Activated gamma-delta T cell treated with Interleukin-2 at 50 U/mL for 16 hours (primary cell): ENCODE data around the gene TTLL11.

ENCODE experiments used
- DNase-seq: peaks from one replicate; pipeline ENCODE4 v3.0.0-alpha.2; 2020

Gene TTLL11

DNA sequence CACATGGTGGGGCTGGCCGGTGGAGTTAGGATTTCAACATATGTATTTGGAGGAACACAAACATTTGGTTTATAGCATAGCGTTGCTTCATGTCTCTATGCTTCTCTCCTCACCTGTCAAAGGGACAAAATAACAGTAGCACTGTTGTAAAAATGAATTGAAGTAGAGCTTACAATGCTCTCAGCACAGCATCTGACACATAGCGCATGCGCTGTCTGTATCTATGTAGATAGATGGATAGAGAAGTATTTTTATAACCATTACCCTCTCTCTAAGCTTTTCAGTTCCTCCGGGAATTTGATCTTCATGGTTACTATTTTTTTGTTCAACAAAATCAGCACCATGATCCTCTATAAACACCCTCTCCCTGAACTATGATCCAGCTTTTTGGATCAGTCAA is 166.0 kb downstream of the TTLL11 start:
- DNase-seq = no peak

- DNase-seq = no peak
Measured at GRCh38 chr9:121926351-121926801, 166.7 kb downstream of the TTLL11 start.

GRCh38 chr9:121925935-121926334 is 167.2 kb downstream of the TTLL11 start:
- DNase-seq = no peak

DNA sequence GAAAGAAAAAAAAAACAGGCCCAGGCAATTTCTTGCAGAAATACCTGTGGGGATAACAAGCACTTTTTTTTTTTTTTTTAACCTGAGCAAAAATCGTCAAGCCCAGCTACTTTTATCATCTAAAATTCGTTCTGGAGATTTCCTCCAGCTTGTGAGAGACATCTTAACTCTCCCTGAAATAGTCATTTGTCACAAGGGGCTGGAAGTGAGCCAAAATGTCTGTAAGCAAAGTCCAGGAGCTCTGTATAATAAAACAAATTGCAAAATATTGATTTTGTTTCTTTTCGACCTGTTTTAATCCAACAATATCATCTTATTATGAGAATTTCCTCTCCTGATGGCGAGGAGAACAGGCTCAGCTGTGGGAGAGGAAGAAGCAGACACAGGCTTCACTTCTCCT is 168.4 kb downstream of the TTLL11 start:
- DNase-seq = no peak

DNA sequence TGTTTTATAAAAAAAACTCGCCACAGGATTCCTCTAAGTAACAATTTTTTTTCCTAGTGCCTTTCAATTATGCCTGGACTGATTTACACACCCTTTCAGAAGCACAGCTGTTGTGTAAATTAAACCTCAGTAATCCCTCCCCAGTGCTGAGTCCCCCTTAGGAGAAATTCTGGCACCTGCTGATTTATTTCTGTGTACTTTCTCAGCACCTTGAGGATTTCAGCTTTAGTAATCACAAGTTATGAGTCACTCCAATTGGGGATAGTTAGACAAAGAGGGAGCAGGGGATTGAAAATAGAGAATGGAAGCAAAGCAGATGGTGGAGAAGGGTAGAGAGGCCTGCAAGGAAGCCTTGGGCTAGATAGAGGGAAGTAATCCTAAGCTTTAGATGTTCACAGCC is 171.7 kb downstream of the TTLL11 start:
- no peak for DNase-seq

GRCh38 chr9:121917375-121918335 is 175.5 kb downstream of the TTLL11 start:
- DNase-seq = no peak

DNA sequence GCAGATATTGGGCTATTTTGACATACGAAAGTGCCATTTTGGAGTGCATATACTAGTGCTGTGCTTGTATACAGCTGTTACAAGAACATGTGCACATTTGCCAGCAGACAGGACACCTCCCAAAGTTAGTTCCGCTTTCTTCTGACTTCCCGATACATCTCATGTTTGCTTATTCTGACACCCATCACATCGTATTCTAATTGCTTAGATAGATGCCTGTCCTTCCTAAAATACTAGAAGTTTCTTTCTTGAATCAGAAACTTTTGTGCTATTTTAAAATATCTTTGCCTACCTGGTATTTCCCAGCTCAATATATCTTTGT is 177.8 kb downstream of the TTLL11 start:
- DNase-seq = no peak

DNA sequence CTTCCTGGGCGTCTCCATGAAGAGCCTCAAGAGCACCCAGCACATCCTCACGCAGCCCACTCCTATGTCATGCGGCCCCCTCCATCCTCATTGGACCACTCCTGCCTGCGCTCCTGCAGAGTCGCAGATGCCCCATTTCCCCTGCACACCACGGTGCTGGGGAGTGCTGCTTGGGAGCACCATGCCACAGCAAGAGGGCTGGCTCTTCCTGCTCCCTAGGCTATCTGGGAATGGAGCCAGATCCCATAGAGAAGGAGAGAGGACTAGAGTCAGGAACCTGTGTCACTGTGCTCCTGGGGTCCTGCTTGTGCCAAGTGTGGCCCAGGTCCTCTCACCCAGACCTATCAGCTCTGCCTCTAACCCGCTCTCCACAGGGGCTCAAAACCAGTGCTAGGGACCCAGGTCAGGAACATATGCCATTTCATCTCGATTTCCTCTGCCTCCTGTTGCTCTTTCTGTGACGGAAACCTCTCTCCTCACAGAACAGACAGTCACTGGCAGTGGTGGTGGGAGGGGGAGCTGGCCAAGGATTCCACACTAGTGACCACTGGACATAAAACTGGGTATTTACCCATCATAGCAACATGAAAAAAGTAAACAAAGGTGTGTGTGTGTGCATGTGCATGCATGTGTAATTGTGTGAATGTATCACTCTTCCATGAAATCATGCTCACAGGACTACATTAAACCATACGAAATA is 178.4 kb downstream of the TTLL11 start:
- no peak for DNase-seq

- DNase-seq = no peak
Measured at GRCh38 chr9:121914017-121914595, 179.0 kb downstream of the TTLL11 start.

GRCh38 chr9:121912812-121913627 is 180.1 kb downstream of the TTLL11 start:
- DNase-seq = no peak

GRCh38 chr9:121910491-121911040 is 182.5 kb downstream of the TTLL11 start:
- no peak for DNase-seq

DNA sequence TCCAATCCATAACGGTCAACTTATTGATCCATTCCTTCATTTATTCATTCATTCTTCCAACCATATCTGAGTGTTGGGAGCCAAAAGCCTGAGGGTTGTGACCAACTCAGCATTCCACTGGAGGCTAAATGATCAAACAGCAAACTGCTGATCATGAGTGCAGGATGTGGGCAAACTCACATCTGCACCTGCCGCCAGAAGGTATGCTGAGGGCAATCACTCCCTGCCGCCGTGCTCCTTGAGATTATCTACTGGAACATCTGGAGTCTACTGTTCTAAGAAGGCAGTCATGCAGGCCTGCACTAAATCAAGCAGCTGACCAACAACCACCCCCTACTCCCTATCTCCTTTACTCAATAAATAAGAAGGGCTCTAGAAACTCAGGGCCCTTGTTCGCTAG is 184.0 kb downstream of the TTLL11 start:
- DNase-seq = no peak

DNA sequence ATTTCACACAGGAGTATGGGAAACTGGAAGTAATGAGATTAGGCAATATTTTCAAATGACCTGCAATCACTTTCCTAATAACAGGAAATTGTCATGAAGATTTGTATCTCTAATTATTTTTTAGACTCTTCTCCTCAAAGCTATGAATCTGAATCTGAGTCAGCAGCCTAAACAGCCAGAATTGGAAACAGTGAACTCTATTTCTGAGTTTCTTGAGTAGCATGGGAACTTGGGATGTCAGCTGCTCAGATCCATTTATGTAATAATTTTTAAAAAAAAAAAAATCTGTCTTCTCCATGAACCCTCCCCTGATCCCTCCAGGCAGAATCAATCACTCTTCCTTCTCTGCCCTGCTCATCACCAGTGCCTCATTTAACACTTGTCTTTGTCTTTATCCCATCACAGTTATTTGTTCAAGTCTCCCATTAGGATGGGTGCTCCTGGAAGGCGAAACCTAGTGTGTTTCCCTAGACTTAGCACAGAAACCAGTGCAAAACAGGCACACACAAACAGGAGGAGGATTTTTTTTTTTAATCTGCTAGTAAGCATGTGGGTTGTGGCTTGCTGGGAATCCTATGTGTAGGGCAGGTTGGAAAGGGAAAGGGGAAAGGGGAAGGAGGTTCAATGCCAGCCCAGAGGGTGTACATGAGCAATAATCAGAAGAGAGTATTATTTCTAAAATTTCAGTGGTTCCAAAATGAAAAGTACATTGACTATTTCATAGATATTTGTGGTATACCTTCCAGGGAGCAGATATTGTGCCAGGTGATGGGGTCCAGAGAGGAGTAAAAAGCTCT is 186.8 kb downstream of the TTLL11 start:
- no peak for DNase-seq

GRCh38 chr9:121902461-121903135 is 190.5 kb downstream of the TTLL11 start:
- no peak for DNase-seq

- DNase-seq = no peak
Measured at GRCh38 chr9:121901616-121902015, 191.5 kb downstream of the TTLL11 start.

GRCh38 chr9:121900163-121900562 is 192.9 kb downstream of the TTLL11 start:
- no peak for DNase-seq

DNA sequence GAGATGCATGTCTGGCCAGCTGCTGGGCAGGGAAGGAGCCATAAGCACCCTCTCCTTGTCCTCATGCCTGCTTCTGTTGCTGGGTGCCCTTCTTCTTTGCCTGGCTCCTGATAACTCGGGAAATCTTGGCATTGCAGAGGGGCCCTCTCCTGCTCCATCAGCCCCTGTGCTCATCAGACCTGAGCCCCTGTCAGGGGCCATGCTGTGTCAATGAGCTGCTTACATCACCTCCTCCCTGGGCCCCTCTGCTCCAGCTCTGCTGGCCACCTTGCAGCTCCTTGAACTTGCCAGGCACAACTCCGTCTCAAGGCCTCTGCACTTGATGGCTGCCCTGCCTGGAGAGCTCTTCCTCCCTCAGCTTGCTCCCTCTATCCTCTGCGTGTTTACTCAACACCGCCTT is 194.3 kb downstream of the TTLL11 start:
- no peak for DNase-seq

- no peak for DNase-seq
Measured at GRCh38 chr9:121897140-121897539, 196.0 kb downstream of the TTLL11 start.

- no peak for DNase-seq
Measured at GRCh38 chr9:121896545-121896943, 196.6 kb downstream of the TTLL11 start.

DNA sequence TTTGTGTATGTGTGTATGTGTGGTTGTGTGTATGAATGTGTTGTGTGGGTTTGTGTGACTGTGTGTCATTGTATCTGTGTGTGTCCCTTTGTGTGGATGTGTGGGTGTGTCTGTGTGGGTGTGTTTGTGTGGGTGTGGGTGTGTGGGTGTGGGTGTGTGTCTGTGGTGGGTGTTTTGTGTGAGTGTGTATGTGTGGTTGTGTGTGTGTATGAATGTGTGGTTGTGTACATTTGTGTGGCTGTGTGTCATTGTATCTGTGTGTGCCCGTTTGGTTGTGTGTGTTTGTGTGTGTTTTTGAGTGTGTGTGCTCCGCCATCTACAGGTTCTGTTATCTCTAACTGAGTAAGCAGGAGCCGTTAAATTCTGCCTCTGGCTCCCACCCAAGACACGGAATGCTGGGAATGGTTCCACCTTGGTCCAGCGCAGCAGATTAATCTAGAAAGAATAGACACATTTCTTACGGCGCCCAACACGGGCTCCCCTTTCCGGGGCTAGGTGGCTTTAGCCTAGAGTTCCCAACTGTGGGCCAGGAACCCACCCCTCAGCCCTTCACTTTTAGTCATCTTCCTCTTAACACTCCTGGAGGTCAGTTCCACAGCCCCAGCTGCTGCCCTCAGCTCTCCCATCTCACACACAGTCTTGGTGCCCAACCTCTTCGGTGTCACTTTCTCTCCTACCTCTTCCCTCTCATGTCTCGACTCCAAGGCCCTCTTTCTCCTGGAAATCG is 197.1 kb downstream of the TTLL11 start:
- DNase-seq = no peak
